Loucy (cell line): ENCODE results near the gene ZNF586.
A peak's percentile ranks its signal among the peaks of the same experiment; 100 is the strongest.

Experiments
- H2AFZ ChIP-seq: fragments of 200-600 bp; sonication (generic); 2 replicates; pipeline ENCODE4 v1.6.0; 2016; ENCODE audit warnings: antibody characterized with exemption, mild to moderate bottlenecking, low read length, moderate library complexity
- H3F3A ChIP-seq: fragments of 200-600 bp; 2 replicates; pipeline ENCODE4 v1.6.0; 2016; ENCODE audit warnings: antibody characterized with exemption, low read depth, mild to moderate bottlenecking
- H3K27me3 ChIP-seq: fragments of 200-600 bp; sonication (generic); 2 replicates; pipeline ENCODE4 v1.6.1; 2014; ENCODE audit warnings: low read length, mild to moderate bottlenecking; ENCODE audit not compliant: insufficient read depth, poor library complexity, severe bottlenecking
- H3K36me3 ChIP-seq: fragments of 200-600 bp; sonication (generic); 2 replicates; pipeline ENCODE4 v1.6.1; 2016; ENCODE audit warnings: low read length; ENCODE audit not compliant: insufficient read depth
- H3K4me1 ChIP-seq: fragments of 200-600 bp; sonication (generic); 2 replicates; pipeline ENCODE4 v1.5.1; 2014; ENCODE audit warnings: low read length, mild to moderate bottlenecking; ENCODE audit not compliant: insufficient read depth, poor library complexity, severe bottlenecking
- H3K4me2 ChIP-seq: fragments of 200-600 bp; sonication (generic); 2 replicates; pipeline ENCODE4 v1.6.0; 2014; ENCODE audit warnings: antibody characterized with exemption, low read length, low read depth, mild to moderate bottlenecking; ENCODE audit not compliant: poor library complexity, severe bottlenecking
- H3K4me3 ChIP-seq: fragments of 200-600 bp; sonication (generic); 2 replicates; pipeline ENCODE4 v1.5.1; 2014; ENCODE audit warnings: low read length, mild to moderate bottlenecking, mixed read lengths; ENCODE audit not compliant: poor library complexity, severe bottlenecking
- H3K79me2 ChIP-seq: fragments of 200-600 bp; sonication (generic); 2 replicates; pipeline ENCODE4 v1.6.1; 2014; ENCODE audit warnings: low read length; ENCODE audit not compliant: insufficient read depth
- H3K9ac ChIP-seq: fragments of 200-600 bp; sonication (generic); 2 replicates; pipeline ENCODE4 v1.6.0; 2014; ENCODE audit warnings: mild to moderate bottlenecking, low read depth, low read length, moderate library complexity; ENCODE audit not compliant: poor library complexity, severe bottlenecking
- H3K9me2 ChIP-seq: fragments of 200-600 bp; sonication (generic); replicated peaks from 2 replicates; pipeline ENCODE4 v1.6.1; 2016; ENCODE audit warnings: low read depth, low read length, mixed read lengths
- H3K9me3 ChIP-seq: fragments of 200-600 bp; sonication (generic); 2 replicates; pipeline ENCODE4 v1.6.1; 2014; ENCODE audit warnings: mild to moderate bottlenecking, antibody characterized with exemption, low read length, low read depth; ENCODE audit not compliant: insufficient read depth
- H4K20me1 ChIP-seq: fragments of 200-600 bp; sonication (generic); 2 replicates; pipeline ENCODE4 v1.6.0; 2014; ENCODE audit warnings: antibody characterized with exemption, low read length, mild to moderate bottlenecking; ENCODE audit not compliant: insufficient read depth, poor library complexity, severe bottlenecking
- EZH2phosphoT487 ChIP-seq: fragments of 200-600 bp; IDR thresholded peaks from 2 replicates; pipeline ENCODE4 v1.6.1; 2018; ENCODE audit warnings: antibody characterized with exemption, mild to moderate bottlenecking, moderate library complexity, borderline replicate concordance
- TF ChIP-seq, protein P1 (sequence below): fragments of 200-600 bp; sonication (generic); conservative IDR thresholded peaks from 2 replicates; pipeline ENCODE4 v1.5.1; 2014; ENCODE audit warnings: mild to moderate bottlenecking, antibody characterized with exemption, low read length

ZNF586 gene

DNA sequence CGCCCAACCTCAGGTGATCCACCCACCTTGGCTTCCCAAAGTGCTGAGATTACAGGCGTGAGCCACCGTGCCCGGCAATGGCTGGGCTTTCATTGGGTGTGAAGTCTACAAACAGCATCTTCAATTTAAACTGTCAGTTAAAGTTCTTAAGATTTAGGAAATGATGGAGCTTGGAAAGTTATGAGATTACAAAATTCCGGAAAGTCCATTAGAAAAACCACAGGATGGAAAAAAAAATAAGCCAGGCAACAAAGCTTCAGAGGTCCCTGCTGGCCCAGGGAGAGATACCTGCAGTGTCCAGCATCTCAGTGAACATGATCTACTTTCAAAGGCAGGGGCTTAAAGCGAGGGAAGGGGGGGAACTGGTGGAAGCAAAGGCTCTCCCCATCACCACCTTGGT is 56.0 kb downstream of the ZNF586 start:
- Histone ChIP-seq H3K79me2 (peaks cover 53% of the 10 kb centered on the region), H3K9me2 (no peaks in the 10 kb centered on the region), H3K4me3 (no peak overlapping the region), H3K9ac (no peak overlapping the region), H3K4me2 (no peak overlapping the region), H3F3A (no peaks in the 10 kb centered on the region), H3K27me3 (no peaks in the 10 kb centered on the region), H3K36me3 (no peaks in the 10 kb centered on the region), H4K20me1 (peaks cover under 1% of the 10 kb centered on the region), H3K9me3 (no peaks in the 10 kb centered on the region), H3K4me1 (peaks cover 10% of the 10 kb centered on the region), H2AFZ (no peak overlapping the region)
- TF ChIP-seq, protein P1, sequence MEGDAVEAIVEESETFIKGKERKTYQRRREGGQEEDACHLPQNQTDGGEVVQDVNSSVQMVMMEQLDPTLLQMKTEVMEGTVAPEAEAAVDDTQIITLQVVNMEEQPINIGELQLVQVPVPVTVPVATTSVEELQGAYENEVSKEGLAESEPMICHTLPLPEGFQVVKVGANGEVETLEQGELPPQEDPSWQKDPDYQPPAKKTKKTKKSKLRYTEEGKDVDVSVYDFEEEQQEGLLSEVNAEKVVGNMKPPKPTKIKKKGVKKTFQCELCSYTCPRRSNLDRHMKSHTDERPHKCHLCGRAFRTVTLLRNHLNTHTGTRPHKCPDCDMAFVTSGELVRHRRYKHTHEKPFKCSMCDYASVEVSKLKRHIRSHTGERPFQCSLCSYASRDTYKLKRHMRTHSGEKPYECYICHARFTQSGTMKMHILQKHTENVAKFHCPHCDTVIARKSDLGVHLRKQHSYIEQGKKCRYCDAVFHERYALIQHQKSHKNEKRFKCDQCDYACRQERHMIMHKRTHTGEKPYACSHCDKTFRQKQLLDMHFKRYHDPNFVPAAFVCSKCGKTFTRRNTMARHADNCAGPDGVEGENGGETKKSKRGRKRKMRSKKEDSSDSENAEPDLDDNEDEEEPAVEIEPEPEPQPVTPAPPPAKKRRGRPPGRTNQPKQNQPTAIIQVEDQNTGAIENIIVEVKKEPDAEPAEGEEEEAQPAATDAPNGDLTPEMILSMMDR: no peak
- TF ChIP-seq EZH2phosphoT487: no peak

DNA sequence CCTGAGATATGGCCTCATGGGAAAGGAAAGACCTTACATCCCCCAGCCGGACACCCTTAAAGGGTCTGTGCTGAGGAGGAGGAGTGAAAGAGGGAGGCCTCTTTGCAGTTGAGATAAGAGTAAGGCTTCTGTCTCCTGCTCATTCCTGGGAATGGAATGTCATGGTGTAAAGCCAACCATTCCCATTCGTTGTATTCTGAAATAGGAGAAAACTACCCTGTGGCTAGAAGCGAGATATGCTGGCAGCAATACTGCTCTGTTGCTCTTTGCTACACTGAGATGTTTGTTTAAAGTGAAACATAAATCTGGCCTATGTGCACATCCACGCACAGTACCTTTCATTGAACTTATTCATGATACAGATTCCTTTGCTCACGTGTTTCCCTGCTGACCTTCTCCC is 59.8 kb downstream of the ZNF586 start:
- H2AFZ ChIP-seq: no peak overlapping the region
- H3F3A ChIP-seq: no peaks in the 10 kb centered on the region
- H3K79me2 ChIP-seq: peaks cover 32% of the 10 kb centered on the region; the same call in 1 of the 2 replicates
- H3K36me3 ChIP-seq: no peaks in the 10 kb centered on the region
- H3K4me3 ChIP-seq: no peak overlapping the region
- TF ChIP-seq, protein P1: no peak
- TF ChIP-seq EZH2phosphoT487: no peak
- no peaks in the 10 kb centered on the region for H4K20me1 ChIP-seq
- H3K27me3 ChIP-seq: no peaks in the 10 kb centered on the region
- H3K9me2 ChIP-seq: no peaks in the 10 kb centered on the region
- no peak overlapping the region for H3K9ac ChIP-seq
- H3K4me2 ChIP-seq: no peak overlapping the region
- H3K4me1 ChIP-seq: peaks cover 1% of the 10 kb centered on the region
- H3K9me3 ChIP-seq: no peaks in the 10 kb centered on the region

DNA sequence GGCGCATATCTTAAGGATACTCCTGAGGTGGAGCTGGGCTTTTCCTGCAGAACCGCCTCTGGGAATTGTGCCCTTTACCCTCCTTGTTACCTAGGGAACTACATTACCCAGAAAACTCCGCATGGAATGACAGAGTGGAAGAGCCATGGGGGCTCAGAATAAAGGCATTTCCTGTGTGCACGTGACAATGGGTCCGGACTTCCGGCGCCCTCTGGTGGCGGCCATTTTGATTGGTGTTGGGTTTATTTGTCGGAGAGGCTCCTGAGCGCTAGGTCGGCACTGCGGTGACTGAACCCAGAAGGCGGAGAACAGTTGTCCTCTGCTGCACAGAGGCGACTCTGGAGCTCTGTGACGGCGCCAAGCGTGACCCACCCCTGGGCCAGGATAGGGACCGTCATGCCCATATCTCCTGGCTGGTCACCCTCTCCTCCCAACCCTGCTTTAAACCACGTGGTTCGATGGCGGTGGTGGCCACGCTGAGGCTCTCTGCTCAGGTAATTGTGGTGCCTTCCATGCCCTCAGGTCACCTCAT is 60.7 kb downstream of the ZNF586 start, which contains the start of gene ZNF587B:
Gene ZNF587B (plus strand): TSS at position 229 of the 532 bp plus-strand sequence. CDS start 230 bp downstream, at position 459.
- Histone ChIP-seq H3K9ac (no peak within 1 kb of the TSS), H2AFZ (no peak within 1 kb of the TSS), H3K36me3 (no peaks in the 10 kb centered on the region), H3K79me2 (peaks cover 26% of the 10 kb centered on the region; the same call in 1 of the 2 replicates), H4K20me1 (no peaks in the 10 kb centered on the region), H3K9me3 (no peaks in the 10 kb centered on the region), H3K4me3 (no peak within 1 kb of the TSS), H3F3A (no peaks in the 10 kb centered on the region), H3K9me2 (no peaks in the 10 kb centered on the region), H3K4me2 (no peak within 1 kb of the TSS), H3K27me3 (no peaks in the 10 kb centered on the region), H3K4me1 (no peaks in the 10 kb centered on the region)
- TF ChIP-seq, protein P1: peak; percentile 64
- no peak for TF ChIP-seq EZH2phosphoT487
